KBM-7 (cell line): Measurements from ENCODE around the gene PMP22.

Source experiments
- DNase-seq: peaks from one replicate; pipeline ENCODE4 v3.0.0-alpha.2; 2015
- in situ Hi-C: fragments of 300-500 bp; cut with MboI; formaldehyde crosslinking; loops from 2 replicates; pipeline ENCODE4 v1.14.3; 2020; ENCODE audit warnings: low sequenced_read_pairs, low pct_unique_long_range_greater_than_20kb, mixed read lengths

PMP22 gene

GRCh38 chr17:15278924-15279477, 13.9 kb upstream of the PMP22 start:
- DNase-seq = no peak
- in situ Hi-C loops = no loop called here

- in situ Hi-C loops = no loop called here
- no peak for DNase-seq
These were observed 13.3 kb upstream of the PMP22 start for GRCh38 chr17:15278380-15278779.

GRCh38 chr17:15274017-15274416, 8.9 kb upstream of the PMP22 start:
- in situ Hi-C loops = no loop called here
- no peak for DNase-seq

GRCh38 chr17:15273141-15273793, 8.1 kb upstream of the PMP22 start:
- in situ Hi-C loops = no loop called here
- DNase-seq = no peak

- in situ Hi-C loops = no loop called here
- DNase-seq = no peak
These were observed 6.6 kb upstream of the PMP22 start for GRCh38 chr17:15271741-15272140.

- no peak for DNase-seq
- in situ Hi-C loops = no loop called here
These were observed 5.7 kb upstream of the PMP22 start for GRCh38 chr17:15270628-15271381.

- in situ Hi-C loops = no loop called here
- DNase-seq = no peak
These were observed 4.6 kb upstream of the PMP22 start for GRCh38 chr17:15269780-15270089.

- in situ Hi-C loops = no loop called here
- no peak for DNase-seq
These were observed 4.1 kb upstream of the PMP22 start for GRCh38 chr17:15269087-15269779.

- in situ Hi-C loops = no loop called here
- no peak for DNase-seq
These were observed 3.3 kb upstream of the PMP22 start for GRCh38 chr17:15268461-15268860.

GRCh38 chr17:15267996-15268395, 2.9 kb upstream of the PMP22 start:
- in situ Hi-C loops = no loop called here
- no peak for DNase-seq

GRCh38 chr17:15266325-15267125, 1.4 kb upstream of the PMP22 start:
- no peak for DNase-seq
- in situ Hi-C loops = no loop called here

GRCh38 chr17:15264542-15264941, 584 bp downstream of the PMP22 start:
- in situ Hi-C loops = no loop called here
- no peak for DNase-seq

GRCh38 chr17:15263680-15264079, 1.4 kb downstream of the PMP22 start:
- DNase-seq = no peak
- in situ Hi-C loops = no loop called here

GRCh38 chr17:15263206-15263579, 1.9 kb downstream of the PMP22 start:
- DNase-seq = no peak
- in situ Hi-C loops = no loop called here

GRCh38 chr17:15262291-15263205, 2.6 kb downstream of the PMP22 start:
- DNase-seq = no peak
- in situ Hi-C loops = no loop called here

GRCh38 chr17:15261802-15262290, 3.3 kb downstream of the PMP22 start:
- in situ Hi-C loops = no loop called here

GRCh38 chr17:15261258-15261801, 3.8 kb downstream of the PMP22 start:
- in situ Hi-C loops = no loop called here
- DNase-seq = no peak

More at GRCh38 chr17:15261802-15262290, 3.3 kb downstream of the PMP22 start:
- DNase-seq = no peak
